C4-2B (cell line): Measurements from ENCODE around the gene PHAF1.

Experiments used
- CTCF ChIP-seq: fragments of 450-650 bp; conservative IDR thresholded peaks from 2 replicates; pipeline ENCODE4 v1.5.1; 2017; ENCODE audit warnings: mild to moderate bottlenecking
- ZFX ChIP-seq: fragments of 450-650 bp; IDR thresholded peaks from 2 replicates; pipeline ENCODE4 v1.6.1; 2017

- TF ChIP-seq CTCF (no peak), ZFX (no peak)
These were observed 772 bp upstream of the PHAF1 start for GRCh38 chr16:67108931-67109406.
